Fibroblast of skin of back (primary cell): ENCODE measurements around the gene LAMP1.
"Not testable (repeated sequence)": the region's sequence is repeated elsewhere in the genome, so short reads cannot be mapped to it uniquely, and the experiment has no call there.

Experiments used
- DNase-seq: peaks from one replicate; pipeline ENCODE4 v3.0.0-alpha.2; 2013

The LAMP1 gene

DNA sequence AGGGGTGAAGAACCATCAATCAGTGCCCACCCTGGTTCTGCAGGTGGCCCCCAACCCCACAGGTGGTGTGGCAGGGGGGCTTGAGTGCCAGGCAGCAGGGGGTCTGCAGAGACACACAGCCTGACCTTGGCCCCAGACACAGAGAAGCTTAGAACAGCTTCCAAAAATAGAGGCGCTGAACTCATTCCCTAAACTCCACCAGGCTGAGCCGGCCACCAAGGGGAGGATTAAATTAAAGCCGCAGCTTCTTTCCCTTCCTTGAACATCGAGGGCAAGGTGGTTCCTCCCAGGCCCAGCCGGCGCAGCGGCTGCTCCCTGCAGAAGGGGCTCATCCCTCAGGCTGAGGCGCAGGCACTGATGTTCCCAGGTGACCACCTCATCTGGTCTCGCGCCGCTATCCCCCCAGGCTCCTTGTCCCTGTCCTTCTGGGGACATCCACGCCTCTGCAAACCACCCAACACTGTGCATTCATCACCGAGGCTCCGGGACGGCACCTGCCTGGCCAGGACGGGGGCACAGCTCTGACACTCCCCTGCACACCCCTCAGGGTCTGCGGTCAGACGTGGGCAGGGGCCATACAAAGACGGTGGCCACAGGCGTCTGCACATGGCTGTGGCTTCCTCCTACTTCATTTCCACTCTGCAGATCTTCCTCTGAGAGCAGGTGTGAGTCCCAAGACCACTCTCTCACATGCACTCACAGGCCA, 30.9 kb downstream of the LAMP1 start:
- no peak for DNase-seq

DNA sequence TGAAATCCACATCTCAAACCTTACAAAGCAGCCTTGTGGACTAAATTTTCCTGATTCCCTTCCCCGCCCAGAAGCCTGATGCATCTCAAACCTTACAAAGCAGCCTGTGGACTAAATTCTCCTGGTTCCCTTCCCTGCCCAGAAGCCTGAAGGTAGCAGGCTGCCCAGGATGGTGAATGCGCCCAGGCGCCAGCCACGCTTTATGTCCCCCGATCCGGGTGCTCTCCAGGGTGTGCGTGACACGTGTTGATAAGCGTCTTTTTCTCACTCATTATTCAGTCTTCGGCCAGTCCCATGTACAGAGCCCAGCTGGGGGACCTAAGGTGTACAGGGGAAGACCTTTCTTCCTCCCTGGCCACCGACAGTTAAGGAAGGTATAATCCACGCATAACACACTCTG, 31.8 kb downstream of the LAMP1 start:
- no peak for DNase-seq

DNA sequence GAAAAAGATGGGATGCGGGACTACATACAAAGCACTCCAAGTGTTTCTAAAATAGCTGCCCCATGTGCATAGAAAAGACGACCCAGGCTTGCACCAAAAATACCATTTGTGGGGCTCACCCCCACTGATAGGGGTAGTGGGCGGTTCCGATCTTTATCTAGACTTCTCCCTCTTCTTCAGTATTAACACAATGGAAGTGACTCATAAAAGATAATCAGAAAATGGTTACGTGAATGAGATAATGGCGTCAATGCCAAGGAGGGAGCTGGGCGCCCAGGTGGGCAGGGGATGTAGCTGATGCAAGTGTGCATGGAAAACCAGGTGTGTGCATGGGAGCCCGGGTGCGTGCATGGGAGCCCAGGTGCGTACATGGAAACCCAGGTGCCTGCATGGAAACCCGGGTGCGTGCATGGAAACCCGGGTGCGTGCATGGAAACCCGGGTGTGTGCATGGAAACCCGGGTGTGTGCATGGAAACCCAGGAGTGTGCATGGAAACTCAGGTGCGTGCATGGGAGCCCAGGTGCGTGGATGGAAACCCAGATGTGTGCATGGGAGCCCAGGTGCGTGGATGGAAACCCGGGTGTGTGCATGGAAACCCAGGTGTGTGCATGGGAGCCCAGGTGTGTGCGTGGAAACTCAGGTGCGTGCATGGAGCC, 32.7 kb downstream of the LAMP1 start:
- no peak for DNase-seq

DNA sequence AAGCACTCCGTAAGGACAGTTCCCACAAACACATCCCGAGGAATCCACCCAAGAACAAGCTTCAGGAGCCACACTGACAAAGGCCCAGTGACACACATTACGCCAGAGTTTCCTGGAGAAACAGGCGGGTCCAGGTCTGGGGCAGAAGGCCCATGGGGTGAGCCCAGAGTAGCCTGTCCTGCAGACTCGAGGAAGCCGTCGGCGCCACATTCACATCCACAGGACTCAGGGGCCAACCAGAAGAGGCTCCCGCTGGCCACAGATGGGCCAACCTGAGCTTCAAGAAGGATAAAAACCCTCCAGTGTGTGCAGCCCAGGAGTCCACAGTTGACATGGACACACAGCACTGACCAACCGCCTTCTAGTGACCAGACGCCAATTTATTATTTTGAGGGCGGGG, 35.6 kb downstream of the LAMP1 start:
- no peak for DNase-seq

DNA sequence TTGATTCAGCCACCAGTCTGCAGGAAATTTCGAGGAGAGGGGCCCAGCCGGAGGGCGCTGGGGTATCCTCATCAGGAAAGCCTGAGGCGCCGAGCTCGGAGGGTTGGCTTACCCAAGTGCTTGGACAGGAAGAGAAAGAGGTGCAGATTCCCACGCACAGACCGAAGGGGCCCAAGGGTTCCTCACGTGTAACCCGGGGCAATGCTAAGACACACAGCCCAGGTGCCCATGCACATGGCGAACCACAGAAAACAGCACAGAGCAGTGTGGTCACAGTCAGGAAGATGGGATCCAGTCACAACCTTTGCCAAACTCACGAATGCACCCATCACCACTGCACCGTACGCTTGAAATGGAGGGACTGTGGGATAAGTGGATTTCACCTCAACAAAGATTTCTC, 36.0 kb downstream of the LAMP1 start:
- DNase-seq: no peak

DNA sequence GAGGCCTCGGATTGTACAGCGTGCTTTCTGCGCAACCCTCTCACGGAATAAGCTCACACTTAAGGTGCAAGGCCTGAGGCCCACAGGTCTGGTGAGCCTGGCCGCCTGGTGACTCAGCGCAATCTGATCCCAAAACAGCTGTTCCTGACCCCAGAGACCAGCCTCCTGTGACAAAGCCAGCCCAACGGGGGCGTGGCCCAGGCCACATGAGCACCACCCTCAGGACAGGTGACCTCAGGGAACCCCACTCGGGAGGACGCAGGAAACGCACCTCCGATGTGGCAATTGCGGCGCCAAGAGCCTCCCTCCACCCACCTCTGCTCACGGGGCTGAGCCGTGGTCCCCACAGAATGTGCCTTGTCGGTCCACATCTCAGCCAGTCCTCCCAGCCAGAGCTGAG, 40.5 kb downstream of the LAMP1 start:
- DNase-seq: no peak

DNA sequence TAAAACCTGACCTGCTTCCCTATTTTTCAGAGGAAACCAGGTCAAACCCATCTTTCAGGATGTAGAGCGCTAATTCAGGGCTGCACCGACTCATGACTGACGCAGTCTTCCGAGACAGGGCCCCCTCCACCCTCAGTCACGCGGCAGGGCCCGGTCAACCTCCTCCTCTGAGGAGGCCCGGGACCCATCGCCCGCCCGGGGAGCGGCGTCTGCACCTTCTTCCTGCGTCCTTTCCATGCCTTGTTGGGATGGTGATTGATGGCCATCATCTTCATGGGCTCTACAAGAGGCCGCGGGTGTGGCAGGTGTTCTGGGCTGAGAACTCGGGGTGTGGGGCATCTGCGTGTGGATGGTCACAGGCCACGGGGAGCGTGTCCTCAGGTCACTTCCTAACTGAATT, 40.9 kb downstream of the LAMP1 start:
- no peak for DNase-seq

DNA sequence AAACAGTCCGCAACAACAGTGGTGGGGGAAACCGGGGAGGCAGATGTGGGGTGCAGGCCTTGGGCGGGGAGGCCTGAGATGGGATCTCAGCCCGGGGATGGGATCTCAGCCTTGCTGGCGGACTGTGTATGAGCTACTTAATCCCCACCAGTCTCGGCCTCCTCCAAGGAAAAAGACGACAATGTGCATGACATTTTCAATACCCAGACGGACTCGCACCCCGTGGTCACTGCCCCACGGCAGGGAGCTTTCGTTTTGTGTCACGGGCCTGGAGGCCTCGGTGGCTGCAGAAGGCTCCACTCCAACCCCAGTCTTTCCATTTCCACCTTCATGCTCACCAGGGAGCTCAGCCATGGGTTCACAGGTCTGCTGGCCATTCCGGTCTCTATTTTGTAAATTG, 41.4 kb downstream of the LAMP1 start:
- DNase-seq: no peak

DNA sequence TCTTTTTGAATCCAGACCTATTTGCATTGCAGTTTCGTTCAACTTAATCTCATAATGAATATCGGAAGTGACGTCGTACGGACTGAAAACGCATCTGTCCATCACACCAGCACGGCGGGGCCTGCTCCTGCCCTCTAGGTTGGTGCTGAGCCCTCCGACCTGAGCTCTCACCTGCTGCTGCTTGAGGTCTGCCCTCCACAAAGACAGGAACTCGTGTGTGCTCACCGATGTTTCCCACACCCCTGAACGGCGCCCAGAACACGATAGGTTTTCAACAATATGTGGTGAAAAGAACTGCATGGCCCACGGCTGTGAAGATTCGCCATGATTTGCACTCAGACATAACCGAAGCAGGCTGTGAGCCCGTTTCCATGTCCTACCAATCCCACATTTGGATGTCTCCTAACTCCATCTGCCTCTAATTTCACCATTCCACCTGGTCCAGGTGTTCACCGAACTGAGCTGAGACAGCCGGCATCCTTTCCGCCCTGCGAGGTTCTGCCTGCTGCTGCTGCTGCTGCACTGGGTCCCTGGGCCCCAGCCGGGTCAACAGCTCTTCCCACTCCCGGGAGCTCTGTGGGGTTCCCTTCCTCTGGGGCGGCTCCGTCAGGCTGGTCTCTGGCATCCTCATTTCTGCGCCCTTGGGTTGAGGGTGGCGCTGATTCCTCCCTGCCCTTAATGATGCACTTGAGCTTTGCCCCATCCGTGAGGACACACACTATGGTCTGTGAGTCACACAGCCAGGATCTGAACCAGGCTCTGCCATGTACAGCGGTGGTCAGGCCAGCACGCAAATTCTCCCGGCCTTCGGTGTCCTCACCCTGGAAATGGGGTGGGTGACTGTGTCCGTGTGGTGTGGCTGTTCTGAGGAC, 46.0 kb downstream of the LAMP1 start:
- no peak for DNase-seq

DNA sequence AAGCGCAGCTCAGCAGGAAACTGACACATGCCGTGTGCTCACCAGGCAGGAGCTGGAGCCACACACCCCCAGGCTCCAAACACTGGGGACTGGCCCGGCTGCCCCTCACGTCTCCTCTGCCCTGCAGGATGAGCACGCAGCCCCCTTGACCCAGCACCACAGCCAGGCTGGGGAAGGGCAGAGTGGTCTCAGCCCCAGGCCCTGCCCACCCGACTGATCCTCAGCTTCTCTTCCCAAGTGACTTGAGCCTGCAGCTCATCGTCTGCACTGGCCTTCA, 46.6 kb downstream of the LAMP1 start:
- DNase-seq: no peak

DNA sequence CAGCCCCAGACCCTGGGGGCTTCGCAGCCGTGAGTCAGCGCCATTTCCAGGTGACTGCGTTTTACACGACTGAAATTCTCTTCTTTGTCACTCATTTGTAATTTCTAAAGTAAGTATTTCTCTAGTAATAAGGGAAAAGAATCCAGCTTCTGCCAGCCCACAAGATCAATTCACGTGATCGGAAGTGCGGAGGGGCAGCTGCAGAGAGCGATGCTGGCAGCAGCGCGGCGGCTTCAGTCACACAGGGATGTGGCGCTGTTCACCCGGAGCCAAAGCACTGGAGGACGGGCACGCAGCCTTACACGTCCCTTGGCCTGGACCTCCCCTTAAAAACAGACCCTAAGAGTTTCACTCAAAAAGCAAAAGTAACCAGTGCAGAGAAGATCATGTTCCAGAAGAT, 48.4 kb downstream of the LAMP1 start:
- DNase-seq: no peak

DNA sequence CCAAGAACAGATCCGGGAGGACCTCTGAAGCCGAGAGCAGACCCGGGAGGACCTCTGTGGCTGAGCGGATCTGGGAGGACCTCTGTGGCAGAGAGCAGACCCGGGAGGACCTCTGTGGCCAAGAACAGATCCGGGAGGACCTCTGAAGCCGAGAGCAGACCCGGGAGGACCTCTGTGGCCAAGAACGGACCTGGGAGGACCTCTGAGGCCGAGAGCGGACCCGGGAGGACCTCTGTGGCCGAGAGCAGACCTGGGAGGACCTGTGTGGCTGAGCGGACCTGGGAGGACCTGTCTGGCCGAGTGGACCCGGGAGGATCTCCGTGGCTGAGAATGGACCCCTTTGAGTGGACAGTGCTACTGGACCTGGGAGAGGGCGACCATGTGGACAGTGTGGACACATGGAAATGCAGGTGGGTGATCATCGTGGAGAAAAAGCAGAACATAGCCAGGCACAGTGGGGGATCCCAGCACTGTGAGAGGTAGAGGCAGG, 50.7 kb downstream of the LAMP1 start:
- not testable (repeated sequence) for DNase-seq

DNA sequence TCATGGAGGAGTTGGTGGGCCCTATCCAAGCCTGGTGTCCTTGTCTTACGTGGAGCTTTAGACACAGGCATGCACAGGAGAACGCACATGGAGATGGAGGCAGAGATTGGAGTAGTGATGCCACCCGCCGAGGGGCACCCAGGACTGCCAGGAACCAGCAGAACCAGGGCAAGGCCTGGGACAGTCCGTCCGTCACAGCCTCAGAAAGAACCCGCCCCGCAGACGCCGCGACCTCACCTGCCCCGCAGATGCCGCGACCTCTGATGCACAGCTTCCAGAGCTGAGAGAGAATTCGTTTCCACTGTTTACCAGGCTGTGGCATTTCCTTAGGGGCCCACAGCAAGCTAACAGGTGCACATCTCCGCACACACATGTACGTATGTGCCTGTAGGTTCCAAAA, 51.6 kb downstream of the LAMP1 start:
- DNase-seq: no peak

DNA sequence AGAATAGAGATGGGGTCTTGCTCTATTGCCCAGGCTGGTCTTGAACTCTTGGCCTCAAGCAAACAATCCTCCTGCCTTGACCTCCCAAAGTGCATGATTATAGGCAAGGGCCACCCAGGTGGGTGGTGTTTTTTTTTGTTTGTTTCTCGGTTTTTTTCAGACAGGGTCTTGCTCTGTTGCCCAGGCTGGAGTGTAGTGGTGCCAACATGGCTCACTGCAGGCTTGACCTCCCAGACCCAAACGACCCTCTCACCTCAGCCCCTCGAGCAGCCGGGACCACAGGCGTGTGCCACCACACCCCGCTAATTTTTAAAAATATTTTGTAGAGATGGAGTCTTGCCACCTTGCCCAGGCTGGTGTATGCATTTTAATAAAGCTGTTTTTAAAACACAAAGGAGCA, 52.0 kb downstream of the LAMP1 start:
- DNase-seq: no peak

DNA sequence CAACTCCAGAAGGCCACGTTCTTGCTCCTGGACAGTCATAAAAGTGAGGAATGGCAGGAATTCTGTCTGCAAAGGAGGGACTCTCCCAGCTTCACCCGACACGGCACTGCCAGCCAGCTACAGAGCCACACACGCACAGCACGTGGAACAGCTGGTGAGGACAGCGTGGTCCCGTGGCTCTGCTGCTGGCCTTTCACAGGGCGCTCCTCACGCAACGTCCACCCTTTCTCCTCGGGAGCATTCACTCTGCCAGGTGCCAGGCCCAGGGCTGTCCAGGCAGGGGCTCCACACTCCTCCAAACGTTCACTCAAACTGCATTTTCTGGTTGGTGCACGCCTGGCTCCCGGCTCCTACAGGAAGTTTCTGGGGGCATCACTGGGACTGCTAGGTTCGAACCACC, 52.5 kb downstream of the LAMP1 start:
- DNase-seq: no peak

DNA sequence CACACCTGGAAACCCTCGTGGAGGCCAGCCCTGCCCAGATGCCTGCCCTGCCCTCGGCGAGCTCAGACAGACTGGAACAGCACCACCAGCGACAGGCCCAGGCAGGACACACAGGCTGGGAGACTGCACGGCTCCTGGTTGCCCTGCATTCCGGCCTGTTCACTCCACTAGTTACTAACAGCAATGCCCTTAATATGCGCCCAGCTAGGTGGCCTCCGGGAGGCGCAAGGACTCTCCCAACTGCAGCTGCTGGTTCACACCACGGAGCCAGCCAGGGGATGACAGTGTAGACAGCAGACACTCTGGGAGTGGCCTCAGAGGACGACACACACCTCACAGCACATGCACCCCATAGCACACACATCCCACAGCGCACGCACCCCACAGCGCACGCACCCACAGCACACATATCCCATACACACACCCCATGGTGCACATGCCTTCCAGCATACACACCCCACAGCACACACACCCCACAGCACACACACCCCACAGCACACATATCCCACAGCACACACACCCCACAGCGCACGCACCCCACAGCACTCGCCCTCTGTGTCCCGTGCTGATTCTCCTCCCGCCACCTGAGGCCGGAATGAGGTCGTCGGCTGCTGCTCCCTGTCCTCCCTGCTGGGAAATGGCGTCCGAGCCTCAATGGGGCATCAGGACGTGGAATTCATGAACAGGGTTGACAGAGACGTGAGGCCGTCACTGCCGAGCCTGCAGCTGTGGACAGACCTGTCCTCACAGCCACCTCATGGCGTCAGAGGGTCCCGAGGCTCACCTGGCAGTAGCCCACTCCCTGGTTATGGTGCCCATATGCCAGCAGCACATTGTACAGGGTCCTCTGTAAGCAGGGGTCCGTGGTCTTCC, 53.3 kb downstream of the LAMP1 start:
- DNase-seq: peak; percentile 10

DNA sequence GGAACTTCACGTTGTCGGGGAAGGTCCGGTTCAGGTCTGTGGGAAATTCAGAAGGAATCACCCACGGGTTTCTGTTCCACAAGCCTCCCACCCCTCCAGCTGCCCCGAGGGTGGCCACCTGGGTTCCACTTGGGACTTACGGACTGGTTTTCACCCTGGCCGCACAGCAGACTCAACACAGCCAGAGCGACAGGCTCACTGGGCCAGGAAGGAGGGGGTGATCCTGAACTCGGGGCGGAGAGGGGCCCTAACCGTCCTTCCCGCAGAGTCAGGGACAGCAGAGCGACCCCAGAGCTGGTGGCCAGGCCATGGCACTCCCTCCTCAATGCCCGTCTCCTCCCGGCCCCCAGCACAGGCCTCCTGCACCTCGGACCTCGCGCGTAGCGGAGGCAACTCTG, 53.9 kb downstream of the LAMP1 start:
- DNase-seq: no peak

DNA sequence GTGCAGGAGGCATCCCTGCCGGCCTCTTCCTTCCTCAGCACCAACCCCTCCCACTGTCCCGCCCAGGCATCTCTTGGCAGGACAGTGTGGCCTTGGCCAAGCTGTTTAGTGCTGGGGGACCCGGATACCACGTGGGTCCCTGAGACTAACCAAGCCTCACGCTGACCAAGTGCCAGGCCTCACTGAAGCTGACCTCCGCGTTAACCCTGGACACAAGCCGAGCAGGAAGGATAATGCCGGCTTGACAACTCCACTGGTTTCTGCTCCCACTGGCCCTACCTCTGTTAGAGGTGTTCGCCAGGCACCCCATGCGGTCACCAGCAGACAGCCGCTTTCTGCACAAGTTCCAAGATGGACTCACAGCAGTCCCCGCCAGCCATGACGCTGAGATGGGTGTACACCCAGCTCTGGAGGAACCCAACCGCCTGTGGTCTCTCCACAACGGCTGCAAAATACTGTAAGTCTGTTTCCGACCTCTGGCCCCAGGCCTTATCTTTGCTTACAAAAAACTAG, 54.5 kb downstream of the LAMP1 start:
- no peak for DNase-seq

DNA sequence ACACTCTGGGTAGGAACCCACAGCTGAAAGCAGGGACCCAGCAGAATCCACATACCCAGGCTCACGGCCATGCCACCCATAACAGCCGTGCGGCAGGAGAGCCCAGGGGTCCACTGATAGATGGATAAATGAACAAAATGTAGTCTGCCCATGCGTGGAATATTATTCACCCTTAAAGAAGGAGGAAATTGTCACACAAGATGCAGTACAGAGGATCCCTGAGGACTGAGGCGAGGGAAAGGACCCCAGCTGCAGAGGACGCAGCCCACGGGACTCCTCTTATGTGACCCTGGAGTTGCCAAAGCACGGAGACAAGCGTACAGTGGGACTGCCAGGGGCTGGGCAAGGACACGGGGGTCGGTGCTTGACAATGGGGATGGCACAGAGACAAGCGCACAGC, 56.2 kb downstream of the LAMP1 start:
- DNase-seq: no peak

DNA sequence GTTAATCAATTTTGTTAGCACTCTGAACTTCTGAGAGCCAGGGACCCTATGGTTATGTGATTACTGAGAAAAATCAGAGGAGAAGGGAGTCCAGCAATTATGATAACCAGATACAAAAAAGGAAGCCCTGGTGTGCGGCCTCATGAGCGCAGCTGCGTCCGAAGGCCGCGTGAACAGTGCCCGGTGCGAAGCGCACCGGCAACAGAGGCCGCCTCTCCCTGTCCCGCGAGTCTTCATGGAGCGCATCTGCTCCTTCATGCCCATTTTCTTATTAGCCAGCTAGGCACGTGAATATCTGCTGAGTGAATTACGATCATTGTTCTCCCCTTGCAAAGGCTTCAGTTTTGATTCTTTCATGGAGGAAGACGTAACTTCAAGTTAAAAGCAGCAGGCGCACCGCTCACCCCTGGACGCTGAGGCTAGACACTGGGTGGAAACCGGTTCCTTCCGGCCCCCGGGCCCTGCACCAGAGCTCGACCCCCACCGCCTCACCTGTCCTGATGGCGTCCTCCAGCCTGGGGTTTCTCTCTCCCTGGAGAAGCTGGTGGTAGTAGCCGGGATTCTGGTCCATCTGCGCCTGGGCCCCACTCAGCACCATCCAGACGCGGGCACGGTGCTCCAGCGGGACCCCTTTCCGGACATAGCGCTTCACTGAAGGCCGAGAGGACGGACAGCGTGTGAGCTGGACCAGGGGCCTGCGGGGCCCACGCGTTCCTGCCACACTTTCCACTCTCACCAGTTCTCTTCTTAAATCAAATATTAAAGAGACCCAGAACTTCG, 58.0 kb downstream of the LAMP1 start:
- DNase-seq: no peak

DNA sequence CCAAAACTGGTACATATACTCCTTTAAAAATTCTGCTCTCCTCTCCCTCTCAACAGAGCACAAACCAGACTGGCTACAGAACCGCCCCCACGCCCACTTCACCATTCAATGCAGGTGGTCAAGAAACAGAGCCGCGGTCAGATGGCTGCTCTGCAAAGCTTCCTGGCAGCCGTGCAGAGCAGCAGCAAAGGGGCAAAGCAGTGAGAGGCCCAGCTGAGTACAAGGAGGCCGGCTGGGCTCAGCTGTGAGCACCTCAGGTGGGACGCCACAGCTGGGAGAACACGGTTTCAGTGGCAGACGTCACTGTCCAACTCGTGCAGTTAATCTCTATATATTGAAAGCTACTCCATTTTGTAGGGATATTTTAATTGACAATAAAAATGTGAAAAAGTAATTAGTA, 58.6 kb downstream of the LAMP1 start:
- no peak for DNase-seq

DNA sequence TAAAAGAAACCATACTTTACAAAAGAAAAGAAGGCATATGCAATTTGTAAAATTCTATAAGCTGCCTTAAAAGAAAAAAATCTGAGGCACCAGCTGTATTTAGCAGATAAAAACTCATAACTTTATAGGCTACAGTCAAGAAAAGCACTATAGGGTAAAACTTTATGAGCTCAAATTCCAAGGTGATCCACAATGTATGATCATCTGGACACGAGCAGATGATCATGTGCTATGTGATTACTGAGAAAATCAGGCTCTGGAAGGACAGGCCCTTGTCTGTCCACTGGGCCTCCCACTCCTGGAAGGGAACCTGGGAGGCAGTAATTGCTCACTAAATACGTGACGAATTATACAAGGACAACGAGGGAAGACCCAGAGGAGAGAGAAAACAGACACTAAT, 59.6 kb downstream of the LAMP1 start:
- DNase-seq: no peak
